Activated CD4-positive, alpha-beta T cell treated with anti-CD3 and anti-CD28 coated beads, Interleukin-2, amount 50 U/mL, for 16 hours (primary cell): ENCODE measurements around the gene CT83.

ENCODE experiments used
- DNase-seq: peaks from one replicate; pipeline ENCODE4 v3.0.0-alpha.2; 2020

Gene CT83

GRCh38 chrX:116462822-116463221 lies at the start of gene CT83:
Gene CT83, minus strand, starts transcription at chrX:116462976. Its CDS starts 120 bp downstream, at chrX:116462856.
- no peak for DNase-seq

DNA sequence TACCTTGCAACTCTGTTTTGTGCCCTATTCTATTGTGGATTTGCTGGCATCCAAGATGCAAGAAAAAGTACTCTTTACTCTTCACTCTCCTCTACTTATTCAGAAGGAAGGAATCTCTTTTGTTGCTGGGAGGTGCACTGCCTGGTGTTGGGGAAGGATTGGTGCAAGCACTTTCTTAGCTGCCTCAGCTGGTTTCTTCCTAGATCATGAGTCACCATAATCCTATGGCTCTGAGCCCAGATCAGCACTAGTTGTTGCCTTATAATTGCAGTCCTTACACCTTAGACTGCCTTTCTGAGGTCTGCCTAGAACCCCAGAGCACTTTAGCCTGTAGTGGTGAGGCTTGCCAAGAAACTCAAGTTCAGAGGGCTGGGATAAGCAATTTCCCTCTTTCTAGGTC lies 37.0 kb upstream of the CT83 start:
- DNase-seq: no peak

- no peak for DNase-seq
These were observed 30.5 kb upstream of the CT83 start for GRCh38 chrX:116493271-116493670.

DNA sequence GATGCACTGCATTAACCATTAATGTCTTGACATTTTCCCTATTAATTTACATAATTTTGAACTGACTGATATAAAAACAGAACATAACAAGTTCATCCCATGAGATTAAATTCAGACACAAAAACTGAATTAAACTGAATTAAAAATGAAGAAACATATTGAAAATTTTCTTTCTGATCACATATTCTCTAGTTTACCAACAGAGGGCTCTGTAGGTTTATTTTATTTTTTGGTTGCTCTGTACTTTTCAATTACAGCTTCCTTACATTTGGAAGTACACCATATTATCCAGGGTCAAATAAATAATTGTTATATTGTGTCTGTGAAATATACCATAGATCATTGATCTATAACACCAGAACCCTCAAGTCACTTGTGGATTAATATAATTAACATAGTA lies 27.3 kb upstream of the CT83 start:
- DNase-seq: no peak

DNA sequence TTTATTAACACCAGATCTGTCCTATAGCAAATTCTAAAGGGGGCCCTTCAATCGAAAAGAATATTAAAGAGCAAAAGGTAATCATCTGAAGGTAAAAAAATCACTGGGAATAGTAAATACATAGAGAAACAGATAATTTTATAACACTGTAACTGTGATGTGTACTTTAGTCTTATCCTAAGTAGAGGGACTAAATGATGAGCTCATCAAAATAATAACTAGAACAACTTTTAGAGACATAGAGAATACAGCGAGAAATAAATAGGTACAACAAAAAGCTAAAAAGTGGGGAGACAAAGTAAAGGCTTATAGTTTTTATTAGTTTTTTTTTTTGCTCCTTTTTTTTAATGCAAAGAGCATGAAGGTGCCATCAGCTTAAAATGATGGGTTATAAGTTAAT lies 17.3 kb upstream of the CT83 start:
- no peak for DNase-seq

GRCh38 chrX:116449156-116449555 lies 13.6 kb downstream of the CT83 start:
- DNase-seq: no peak

DNA sequence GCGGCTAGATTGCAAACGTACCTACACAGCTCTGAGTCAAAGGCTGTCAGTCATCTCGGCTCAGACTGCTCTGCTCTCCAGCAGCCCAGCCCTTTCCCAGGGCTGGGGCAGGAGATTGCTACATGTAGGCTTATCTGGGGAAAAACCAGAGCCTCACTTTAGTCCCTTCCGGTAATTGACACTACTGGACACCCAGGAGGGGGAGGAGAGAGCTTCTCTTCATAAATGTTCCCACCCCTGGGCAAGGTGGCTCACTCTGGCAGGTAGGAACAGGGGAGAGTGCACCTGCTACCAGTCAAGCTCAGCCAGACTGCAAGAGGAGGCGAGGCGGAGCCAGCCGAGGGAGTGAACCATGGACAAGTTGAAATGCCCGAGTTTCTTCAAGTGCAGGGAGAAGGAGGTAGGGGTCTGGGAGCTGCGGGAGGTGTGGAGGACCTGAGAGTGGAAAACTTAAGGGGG lies 26.4 kb downstream of the CT83 start, which contains the start of gene SLC6A14:
Gene SLC6A14 (plus strand): TSS at position 249 of the 459 bp plus-strand sequence. CDS start 104 bp downstream, at position 353.
- DNase-seq: no peak

- DNase-seq: no peak
These were observed 27.2 kb downstream of the CT83 start for GRCh38 chrX:116435597-116435996.

DNA sequence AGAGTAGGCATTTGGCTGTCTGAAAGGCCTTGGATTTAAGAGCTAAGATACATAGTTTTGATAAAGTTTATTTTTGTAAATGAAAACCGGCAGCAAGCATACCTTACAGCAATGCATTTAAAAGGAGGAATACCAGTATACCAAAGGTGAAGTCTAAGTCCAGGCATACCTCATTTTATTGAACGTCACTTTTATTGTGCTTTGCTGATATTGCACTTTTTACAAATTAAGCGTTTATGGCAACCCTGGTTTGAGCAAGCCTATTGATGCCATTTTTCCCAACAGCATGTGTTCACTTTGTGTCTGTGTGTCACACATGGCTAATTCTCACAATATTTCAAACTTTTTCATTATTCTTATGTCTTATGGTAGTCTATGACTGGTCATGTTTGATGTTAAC lies 34.8 kb downstream of the CT83 start:
- DNase-seq: no peak

DNA sequence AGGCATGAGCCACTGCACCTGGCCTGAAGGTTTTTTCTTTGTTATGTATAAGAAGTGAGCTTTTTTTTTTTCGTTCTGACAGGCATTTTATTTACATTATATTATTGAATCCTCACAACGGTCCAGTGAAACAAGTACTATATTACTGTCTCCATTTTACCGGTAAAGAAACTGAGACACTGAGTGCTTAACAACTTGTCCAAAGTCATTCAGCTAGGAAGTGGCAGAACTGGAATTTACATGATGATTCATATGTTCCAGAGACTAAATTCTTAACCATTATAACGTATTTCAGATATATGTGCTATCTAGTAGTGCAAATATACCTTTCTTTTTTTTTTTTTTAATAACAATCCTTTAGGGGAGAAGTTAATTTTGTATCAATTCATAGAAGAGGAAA lies 44.8 kb downstream of the CT83 start:
- no peak for DNase-seq

- no peak for DNase-seq
These were observed 45.6 kb downstream of the CT83 start for GRCh38 chrX:116417214-116417613.

- DNase-seq: no peak
These were observed 49.5 kb downstream of the CT83 start for GRCh38 chrX:116413273-116413672.
